Ovary (tissue), 9 donors: ENCODE results near the gene CHSY3. TPM values are rescaled to one million over a fixed set of nuclear protein-coding genes. Genes with fewer than 3 reads are reported as not detected.
"Not testable (repeated sequence)": the region's sequence is repeated elsewhere in the genome, so short reads cannot be mapped to it uniquely, and the experiment has no call there.

Experiments
- DNase-seq, 5 donors: peaks; one replicate each; pipeline ENCODE4 v3.0.0-alpha.2; 2019 to 2020
- H3K27ac ChIP-seq, 2 donors: fragments of 200-600 bp; one replicate each; pipeline versions ENCODE4 v1.5.1 to v1.8.0; 2019 to 2022
- H3K27me3 ChIP-seq: fragments of 200-600 bp; one replicate; pipeline ENCODE4 v1.8.0; 2022
- H3K36me3 ChIP-seq: fragments of 200-600 bp; sonication (generic); one replicate; pipeline ENCODE4 v1.5.1; 2019
- H3K4me1 ChIP-seq: one replicate; pipeline ENCODE4 v1.8.1; 2013; ENCODE audit warnings: mild to moderate bottlenecking, moderate library complexity; ENCODE audit not compliant: insufficient read depth
- H3K4me3 ChIP-seq: fragments of 200-600 bp; sonication (generic); one replicate; pipeline ENCODE4 v1.5.1; 2017
- H3K9me3 ChIP-seq, 2 donors: fragments of 200-600 bp in 1 of 2; sonication (generic) in 1 of 2; one replicate each; pipeline versions ENCODE4 v1.5.1 to v1.8.1; 2013 to 2019; ENCODE audit warnings: mild to moderate bottlenecking in 1 of 2, moderate library complexity in 1 of 2
- EP300 ChIP-seq: sonication (generic); formaldehyde crosslinking; IDR thresholded peaks from one replicate; pipeline ENCODE4 v1.6.1; 2017; ENCODE audit warnings: antibody characterized with exemption
- POLR2A ChIP-seq: fragments of 450-650 bp; IDR thresholded peaks from one replicate; pipeline ENCODE4 v1.6.1; 2017; ENCODE audit warnings: antibody characterized with exemption, mild to moderate bottlenecking, moderate library complexity
- WGBS, 3 donors: extraction: QIAGEN DNeasy Blood & Tissue Kit in 1 of 3; methylation state at CpG; one replicate each; pipeline versions ENCODE4 v1.1.5 to v1.1.7; 2013 to 2017; 5-methylcytosine and 5-hydroxymethylcytosine counted together
- intact Hi-C, 4 donors: fragments of 100-400 bp; cut with DNase I; formaldehyde crosslinking; loops; one replicate each; pipeline versions ENCODE4 v1.11.0 to v1.15.1; 2022 to 2023
- polyA plus RNA-seq, 2 donors: library from polyadenylated mRNA; stranded (reverse); fragments of 200-250 nt in 1 of 2; fragments of 350-450 nt in 1 of 2; fragmentation: Illumina TruSeq in 1 of 2; extraction: RNeasy Lipid Tissue Mini Kit (QIAGEN cat#74804) in 1 of 2; gene quantifications; one replicate each; pipeline ENCODE4 v1.2.3, GENCODE V29; 2013 to 2014
- total RNA-seq, 7 donors: library from RNA; depleted of rRNA in 2 of 7; stranded (reverse); fragments of >200 nt in 2 of 7; fragmentation: NEBNext Ultra II Directional in 3 of 7; extraction: Animal tissue kit (Norgen Biotek cat#: 25700) in 3 of 7; gene quantifications; one replicate each; pipeline versions ENCODE4 v1.1.0 to v1.2.4, GENCODE V29; 2016 to 2023
- TF ChIP-seq, protein P1 (sequence below), 3 donors: fragments of 450-650 bp in 2 of 3; fragments of 200-600 bp in 1 of 3; IDR thresholded peaks; one replicate each; pipeline versions ENCODE4 v1.5.1 to v1.8.0; 2016 to 2022; ENCODE audit warnings: antibody characterized with exemption in 3 of 3, mild to moderate bottlenecking in 1 of 3
- donor health status: DM: no; HTN: no; CAD: no; lungs with moderate emphysema.
- donor health status: DM: no; HTN: no; CAD: no.
- donor health status: Bipolar disorder and iron deficiency.
- donor health status: DM: yes; HTN: yes; CAD: no.
- donor health status: DM: no; HTN: no; CAD: no.
- donor health status: DM: yes; HTN: yes; CAD: no.

The CHSY3 gene
- total and polyA plus RNA-seq, 9 donors, result 0.13 to 5.5 (median 0.74) TPM

- Histone ChIP-seq H3K36me3 (no peaks in the 10 kb centered on the region), H3K9me3 (no peaks in the 10 kb centered on the region), H3K4me1 (no peaks in the 10 kb centered on the region), H3K27ac (no peak overlapping the region), H3K4me3 (no peak overlapping the region), H3K27me3 (no peaks in the 10 kb centered on the region)
- intact Hi-C loops, result no loop called here
- WGBS, 3 donors, result 76 to 87% (median 81%) methylated on average over 3 of the region's 3 CpGs
- no peak for DNase-seq
- no peak for TF ChIP-seq EP300
- TF ChIP-seq POLR2A, result no peak
- TF ChIP-seq, protein P1, sequence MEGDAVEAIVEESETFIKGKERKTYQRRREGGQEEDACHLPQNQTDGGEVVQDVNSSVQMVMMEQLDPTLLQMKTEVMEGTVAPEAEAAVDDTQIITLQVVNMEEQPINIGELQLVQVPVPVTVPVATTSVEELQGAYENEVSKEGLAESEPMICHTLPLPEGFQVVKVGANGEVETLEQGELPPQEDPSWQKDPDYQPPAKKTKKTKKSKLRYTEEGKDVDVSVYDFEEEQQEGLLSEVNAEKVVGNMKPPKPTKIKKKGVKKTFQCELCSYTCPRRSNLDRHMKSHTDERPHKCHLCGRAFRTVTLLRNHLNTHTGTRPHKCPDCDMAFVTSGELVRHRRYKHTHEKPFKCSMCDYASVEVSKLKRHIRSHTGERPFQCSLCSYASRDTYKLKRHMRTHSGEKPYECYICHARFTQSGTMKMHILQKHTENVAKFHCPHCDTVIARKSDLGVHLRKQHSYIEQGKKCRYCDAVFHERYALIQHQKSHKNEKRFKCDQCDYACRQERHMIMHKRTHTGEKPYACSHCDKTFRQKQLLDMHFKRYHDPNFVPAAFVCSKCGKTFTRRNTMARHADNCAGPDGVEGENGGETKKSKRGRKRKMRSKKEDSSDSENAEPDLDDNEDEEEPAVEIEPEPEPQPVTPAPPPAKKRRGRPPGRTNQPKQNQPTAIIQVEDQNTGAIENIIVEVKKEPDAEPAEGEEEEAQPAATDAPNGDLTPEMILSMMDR (IDR thresholded peaks at IDR 0.05), result no peak
Observed at GRCh38 chr5:130213607-130214006, 309.3 kb downstream of the CHSY3 start.

GRCh38 chr5:130216286-130216685 lies 312.0 kb downstream of the CHSY3 start:
- 85 to 91% (median 88%) methylated on average over 2 of the region's 2 CpGs for WGBS, 3 donors
- Histone ChIP-seq H3K36me3 (no peaks in the 10 kb centered on the region), H3K4me3 (no peak overlapping the region), H3K9me3 (no peaks in the 10 kb centered on the region), H3K27ac (no peak overlapping the region), H3K27me3 (no peaks in the 10 kb centered on the region), H3K4me1 (no peaks in the 10 kb centered on the region)
- intact Hi-C loops, result no loop called here
- TF ChIP-seq, protein P1 (IDR thresholded peaks at IDR 0.05), result no peak
- TF ChIP-seq EP300, result no peak
- no peak for TF ChIP-seq POLR2A
- no peak for DNase-seq

DNA sequence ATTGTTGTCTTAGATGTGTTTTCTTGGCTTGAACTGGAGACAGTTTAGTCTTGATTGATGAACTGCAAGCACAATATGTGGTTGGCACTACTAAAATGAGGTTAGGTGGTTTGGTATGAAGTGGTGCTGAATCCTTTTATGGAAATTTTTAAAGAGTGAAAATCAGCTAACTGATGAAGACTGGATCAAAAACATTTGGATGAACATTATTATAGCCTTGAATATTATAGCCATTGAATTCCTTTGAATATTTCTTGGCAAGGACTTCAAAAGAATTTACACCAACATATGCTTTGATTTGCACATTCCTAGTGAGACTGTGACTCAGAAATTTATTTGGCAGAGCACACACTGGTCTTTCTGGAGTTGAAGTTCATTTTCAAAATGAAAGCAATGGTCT lies 318.3 kb downstream of the CHSY3 start:
- no peaks in the 10 kb centered on the region for H3K27me3 ChIP-seq
- no peak overlapping the region for H3K27ac ChIP-seq
- TF ChIP-seq POLR2A, result no peak
- TF ChIP-seq EP300, result no peak
- no peaks in the 10 kb centered on the region for H3K36me3 ChIP-seq
- H3K4me1 ChIP-seq, result no peaks in the 10 kb centered on the region
- no peaks in the 10 kb centered on the region for H3K9me3 ChIP-seq
- intact Hi-C loops, result no loop called here
- H3K4me3 ChIP-seq, result no peak overlapping the region
- no peak for DNase-seq

DNA sequence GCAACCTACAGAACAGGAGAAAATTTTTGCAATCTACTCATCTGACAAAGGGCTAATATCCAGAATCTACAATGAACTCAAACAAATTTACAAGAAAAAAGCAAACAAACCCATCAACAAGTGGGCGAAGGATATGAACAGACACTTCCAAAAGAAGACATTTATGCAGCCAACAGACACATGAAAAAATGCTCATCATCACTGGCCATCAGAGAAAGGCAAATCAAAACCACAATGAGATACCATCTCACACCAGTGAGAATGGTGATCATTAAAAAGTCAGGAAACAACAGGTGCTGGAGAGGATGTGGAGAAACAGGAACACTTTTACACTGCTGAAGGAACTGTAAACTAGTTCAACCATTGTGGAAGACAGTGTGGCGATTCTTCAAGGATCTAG lies 322.3 kb downstream of the CHSY3 start:
- H3K36me3 ChIP-seq, H3K4me1 ChIP-seq, intact Hi-C loops, H3K9me3 ChIP-seq, DNase-seq, H3K4me3 ChIP-seq, H3K27ac ChIP-seq, H3K27me3 ChIP-seq: not testable (repeated sequence)
- WGBS, 3 donors, result 37 to 88% (median 85%) methylated on average over 2 of the region's 2 CpGs

DNA sequence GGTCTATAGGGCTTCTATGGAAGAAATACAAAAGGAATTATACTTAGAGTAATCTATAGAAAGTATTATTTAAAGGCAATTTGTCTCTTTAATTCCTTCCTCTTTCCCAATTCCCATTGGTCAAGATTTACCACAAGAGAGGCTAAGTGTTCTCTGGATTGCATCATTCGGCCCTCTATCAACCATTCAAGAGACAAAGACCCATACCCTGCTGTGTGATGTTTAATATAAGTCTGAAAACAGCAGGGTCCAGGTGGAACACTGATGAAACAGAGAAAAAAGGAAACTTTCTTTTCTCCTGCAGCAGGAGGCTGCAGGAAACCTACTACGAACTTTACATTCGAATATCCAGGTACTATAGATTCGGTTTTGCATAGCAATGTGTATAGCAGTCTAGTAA lies 323.4 kb downstream of the CHSY3 start:
- 82 to 86% (median 85%) methylated on average over 4 of the region's 4 CpGs for WGBS, 3 donors
- no peak for TF ChIP-seq POLR2A
- TF ChIP-seq EP300, result no peak
- TF ChIP-seq, protein P1 (IDR thresholded peaks at IDR 0.05), result no peak

GRCh38 chr5:130231786-130232185 lies 327.5 kb downstream of the CHSY3 start:
- DNase-seq, result no peak
- no peaks in the 10 kb centered on the region for H3K4me1 ChIP-seq
- intact Hi-C loops, result no loop called here
- no peaks in the 10 kb centered on the region for H3K9me3 ChIP-seq
- no peaks in the 10 kb centered on the region for H3K36me3 ChIP-seq
- no peak for TF ChIP-seq POLR2A
- TF ChIP-seq EP300, result no peak
- TF ChIP-seq, protein P1 (IDR thresholded peaks at IDR 0.05), result no peak
- H3K4me3 ChIP-seq, result no peak overlapping the region
- WGBS, 3 donors, result 67 to 80% (median 72%) methylated on average over 1 of the region's 1 CpG
- no peak overlapping the region for H3K27ac ChIP-seq
- no peaks in the 10 kb centered on the region for H3K27me3 ChIP-seq

More for the DNA sequence above, 323.4 kb downstream of the CHSY3 start:
- Histone ChIP-seq H3K4me3 (no peak overlapping the region), H3K36me3 (no peaks in the 10 kb centered on the region), H3K9me3 (no peaks in the 10 kb centered on the region), H3K4me1 (no peaks in the 10 kb centered on the region), H3K27ac (no peak overlapping the region), H3K27me3 (no peaks in the 10 kb centered on the region)
- DNase-seq, result no peak
- intact Hi-C loops, result no loop called here
